BLaER1 (cell line): ENCODE data around the gene ARHGAP26.
"Not testable (repeated sequence)": the region's sequence is repeated elsewhere in the genome, so short reads cannot be mapped to it uniquely, and the experiment has no call there.

ENCODE experiments used
- H3K27ac ChIP-seq: shearing (Covaris generic); formaldehyde crosslinking; 2 replicates; pipeline ENCODE4 v1.8.1; 2022
- H3K27me3 ChIP-seq: shearing (Covaris generic); formaldehyde crosslinking; 2 replicates; pipeline ENCODE4 v1.8.1; 2022
- H3K36me3 ChIP-seq: shearing (Covaris generic); formaldehyde crosslinking; 2 replicates; pipeline ENCODE4 v1.8.1; 2022
- H3K4me1 ChIP-seq: shearing (Covaris generic); formaldehyde crosslinking; 2 replicates; pipeline ENCODE4 v1.8.1; 2022
- H3K4me2 ChIP-seq: shearing (Covaris generic); formaldehyde crosslinking; 2 replicates; pipeline ENCODE4 v1.8.1; 2022
- H3K4me3 ChIP-seq: shearing (Covaris generic); formaldehyde crosslinking; 2 replicates; pipeline ENCODE4 v1.8.1; 2022
- H3K9ac ChIP-seq: shearing (Covaris generic); formaldehyde crosslinking; 2 replicates; pipeline ENCODE4 v1.8.1; 2022
- H3K9me3 ChIP-seq: shearing (Covaris generic); formaldehyde crosslinking; 2 replicates; pipeline ENCODE4 v1.8.1; 2022
- H4K20me1 ChIP-seq: shearing (Covaris generic); formaldehyde crosslinking; 2 replicates; pipeline ENCODE4 v1.8.1; 2022
- Cebpa-rat ChIP-seq: shearing (Covaris generic); IDR thresholded peaks from 2 replicates; pipeline ENCODE4 v1.8.1; 2022

Gene ARHGAP26

GRCh38 chr5:143118222-143118621, 348.0 kb downstream of the ARHGAP26 start:
- no peak overlapping the region for H3K4me2 ChIP-seq
- H3K4me1 ChIP-seq: 0 out of 2 replicates have a peak, but pooled peaks cover 4% of the 10 kb centered on the region
- no peaks in the 10 kb centered on the region for H4K20me1 ChIP-seq
- no peaks in the 10 kb centered on the region for H3K27me3 ChIP-seq
- H3K27ac ChIP-seq: no peak overlapping the region
- H3K9ac ChIP-seq: no peak overlapping the region
- no peak for TF ChIP-seq Cebpa-rat
- peaks cover 7% of the 10 kb centered on the region; the same call in 1 of the 2 replicates for H3K36me3 ChIP-seq
- no peaks in the 10 kb centered on the region for H3K9me3 ChIP-seq
- H3K4me3 ChIP-seq: no peak overlapping the region

GRCh38 chr5:143118818-143119217, 348.6 kb downstream of the ARHGAP26 start:
- H4K20me1 ChIP-seq, H3K27ac ChIP-seq, H3K36me3 ChIP-seq, H3K4me2 ChIP-seq, H3K27me3 ChIP-seq, H3K4me1 ChIP-seq, H3K9me3 ChIP-seq, H3K9ac ChIP-seq, H3K4me3 ChIP-seq: not testable (repeated sequence)

GRCh38 chr5:143119291-143119769, 349.2 kb downstream of the ARHGAP26 start:
- H3K27ac ChIP-seq: no peak overlapping the region
- H3K9ac ChIP-seq: no peak overlapping the region
- peaks cover 9% of the 10 kb centered on the region; the same call in 1 of the 2 replicates for H3K36me3 ChIP-seq
- H3K9me3 ChIP-seq: no peaks in the 10 kb centered on the region
- no peak overlapping the region for H3K4me2 ChIP-seq
- 0 out of 2 replicates have a peak, but pooled peaks cover 4% of the 10 kb centered on the region for H3K4me1 ChIP-seq
- no peaks in the 10 kb centered on the region for H4K20me1 ChIP-seq
- no peak for TF ChIP-seq Cebpa-rat
- H3K27me3 ChIP-seq: no peaks in the 10 kb centered on the region
- no peak overlapping the region for H3K4me3 ChIP-seq

GRCh38 chr5:143119881-143120341, 349.7 kb downstream of the ARHGAP26 start:
- H4K20me1 ChIP-seq: no peaks in the 10 kb centered on the region
- peaks cover 9% of the 10 kb centered on the region; the same call in 1 of the 2 replicates for H3K36me3 ChIP-seq
- no peak overlapping the region for H3K9ac ChIP-seq
- no peaks in the 10 kb centered on the region for H3K9me3 ChIP-seq
- H3K4me3 ChIP-seq: no peak overlapping the region
- no peaks in the 10 kb centered on the region for H3K27me3 ChIP-seq
- no peak overlapping the region for H3K4me2 ChIP-seq
- TF ChIP-seq Cebpa-rat: no peak
- H3K4me1 ChIP-seq: 0 out of 2 replicates have a peak, but pooled peaks cover 4% of the 10 kb centered on the region
- no peak overlapping the region for H3K27ac ChIP-seq

- Histone ChIP-seq H3K9ac (no peak overlapping the region), H3K4me2 (no peak overlapping the region), H3K4me1 (0 out of 2 replicates have a peak, but pooled peaks cover 4% of the 10 kb centered on the region), H3K27me3 (no peaks in the 10 kb centered on the region), H3K27ac (no peak overlapping the region), H3K4me3 (no peak overlapping the region), H3K36me3 (peaks cover 9% of the 10 kb centered on the region; the same call in 1 of the 2 replicates), H3K9me3 (no peaks in the 10 kb centered on the region), H4K20me1 (no peaks in the 10 kb centered on the region)
- no peak for TF ChIP-seq Cebpa-rat
Observed at GRCh38 chr5:143120460-143121134, 350.4 kb downstream of the ARHGAP26 start.

- no peak overlapping the region for H3K4me3 ChIP-seq
- H3K4me1 ChIP-seq: 0 out of 2 replicates have a peak, but pooled peaks cover 5% of the 10 kb centered on the region
- TF ChIP-seq Cebpa-rat: no peak
- H3K4me2 ChIP-seq: no peak overlapping the region
- H3K9ac ChIP-seq: no peak overlapping the region
- no peaks in the 10 kb centered on the region for H3K9me3 ChIP-seq
- H3K27me3 ChIP-seq: no peaks in the 10 kb centered on the region
- H4K20me1 ChIP-seq: no peaks in the 10 kb centered on the region
- no peak overlapping the region for H3K27ac ChIP-seq
- H3K36me3 ChIP-seq: peaks cover 9% of the 10 kb centered on the region; the same call in 1 of the 2 replicates
Observed at GRCh38 chr5:143121135-143121475, 350.9 kb downstream of the ARHGAP26 start.

GRCh38 chr5:143124593-143124992, 354.4 kb downstream of the ARHGAP26 start:
- Histone ChIP-seq H3K27ac (no peak overlapping the region), H3K9ac (no peak overlapping the region), H3K4me3 (no peak overlapping the region), H4K20me1 (no peaks in the 10 kb centered on the region), H3K4me2 (no peak overlapping the region), H3K36me3 (peaks cover 9% of the 10 kb centered on the region; the same call in 1 of the 2 replicates), H3K4me1 (0 out of 2 replicates have a peak, but pooled peaks cover 10% of the 10 kb centered on the region), H3K27me3 (no peaks in the 10 kb centered on the region), H3K9me3 (no peaks in the 10 kb centered on the region)
- no peak for TF ChIP-seq Cebpa-rat

- no peak overlapping the region for H3K4me3 ChIP-seq
- no peak for TF ChIP-seq Cebpa-rat
- no peaks in the 10 kb centered on the region for H3K9me3 ChIP-seq
- H3K4me1 ChIP-seq: peaks cover 21% of the 10 kb centered on the region
- no peak overlapping the region for H3K4me2 ChIP-seq
- H3K27me3 ChIP-seq: no peaks in the 10 kb centered on the region
- peaks cover 4% of the 10 kb centered on the region; the same call in 1 of the 2 replicates for H3K36me3 ChIP-seq
- no peak overlapping the region for H3K27ac ChIP-seq
- no peak overlapping the region for H3K9ac ChIP-seq
- H4K20me1 ChIP-seq: no peaks in the 10 kb centered on the region
Observed at GRCh38 chr5:143126174-143127019, 356.2 kb downstream of the ARHGAP26 start.

- Histone ChIP-seq H3K9me3 (no peaks in the 10 kb centered on the region), H3K27me3 (no peaks in the 10 kb centered on the region), H3K27ac (no peak overlapping the region), H4K20me1 (no peaks in the 10 kb centered on the region), H3K9ac (no peak overlapping the region), H3K4me1 (peaks cover 43% of the 10 kb centered on the region), H3K4me2 (no peak overlapping the region), H3K4me3 (no peak overlapping the region), H3K36me3 (no peaks in the 10 kb centered on the region)
- no peak for TF ChIP-seq Cebpa-rat
Observed at GRCh38 chr5:143128412-143129071, 358.4 kb downstream of the ARHGAP26 start.
